Measurements from ENCODE around the gene PCBP3. TPM values are rescaled to one million over a fixed set of nuclear protein-coding genes. Genes with fewer than 3 reads are reported as not detected.
A peak's percentile ranks its signal among the peaks of the same experiment; 100 is the strongest.

PCBP3 gene
- total RNA-seq, 1 donor from 2014 or later = 7.6 TPM

DNA sequence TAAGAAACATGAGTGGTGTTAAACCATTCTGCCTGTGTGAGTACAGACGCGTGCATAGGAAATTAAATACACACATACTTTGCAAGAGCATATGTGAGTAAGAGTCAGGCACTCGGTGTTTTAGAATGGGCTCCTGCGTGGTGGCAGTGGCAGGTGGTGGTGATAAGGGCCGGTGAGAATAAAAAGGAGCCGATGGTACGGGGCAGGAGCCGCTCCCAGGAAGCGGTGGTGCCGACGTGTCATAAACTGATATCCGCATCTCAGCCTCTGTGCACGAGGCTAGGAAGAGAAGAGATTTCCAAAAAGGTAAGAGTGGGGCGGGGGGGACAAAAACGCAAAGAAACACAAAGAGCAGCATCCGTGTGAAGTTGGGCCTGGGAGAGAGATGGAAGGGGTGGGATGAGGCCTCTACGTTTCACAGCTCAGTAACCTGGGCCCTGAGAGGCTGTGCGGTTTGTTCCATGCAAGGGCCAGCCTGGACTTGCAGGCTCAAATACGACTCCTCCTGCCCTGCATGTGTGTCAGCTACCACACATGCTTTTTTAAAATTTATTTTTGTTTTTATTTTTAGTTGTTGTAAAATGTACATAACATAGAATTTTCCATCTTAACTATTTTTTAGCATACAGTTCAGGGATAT, 210.3 kb downstream of the PCBP3 start:
- H3K27ac Mint-ChIP-seq (ENCODE audit: unreplicated experiment) = no peak overlapping the region
- no peaks in the 10 kb centered on the region for H3K36me3 Mint-ChIP-seq (ENCODE audit: unreplicated experiment)
- H3K27me3 Mint-ChIP-seq (ENCODE audit: unreplicated experiment) = peaks cover 2% of the 10 kb centered on the region
- no peaks in the 10 kb centered on the region for H3K9me3 Mint-ChIP-seq (ENCODE audit: unreplicated experiment)
- TF ChIP-seq, protein P1, sequence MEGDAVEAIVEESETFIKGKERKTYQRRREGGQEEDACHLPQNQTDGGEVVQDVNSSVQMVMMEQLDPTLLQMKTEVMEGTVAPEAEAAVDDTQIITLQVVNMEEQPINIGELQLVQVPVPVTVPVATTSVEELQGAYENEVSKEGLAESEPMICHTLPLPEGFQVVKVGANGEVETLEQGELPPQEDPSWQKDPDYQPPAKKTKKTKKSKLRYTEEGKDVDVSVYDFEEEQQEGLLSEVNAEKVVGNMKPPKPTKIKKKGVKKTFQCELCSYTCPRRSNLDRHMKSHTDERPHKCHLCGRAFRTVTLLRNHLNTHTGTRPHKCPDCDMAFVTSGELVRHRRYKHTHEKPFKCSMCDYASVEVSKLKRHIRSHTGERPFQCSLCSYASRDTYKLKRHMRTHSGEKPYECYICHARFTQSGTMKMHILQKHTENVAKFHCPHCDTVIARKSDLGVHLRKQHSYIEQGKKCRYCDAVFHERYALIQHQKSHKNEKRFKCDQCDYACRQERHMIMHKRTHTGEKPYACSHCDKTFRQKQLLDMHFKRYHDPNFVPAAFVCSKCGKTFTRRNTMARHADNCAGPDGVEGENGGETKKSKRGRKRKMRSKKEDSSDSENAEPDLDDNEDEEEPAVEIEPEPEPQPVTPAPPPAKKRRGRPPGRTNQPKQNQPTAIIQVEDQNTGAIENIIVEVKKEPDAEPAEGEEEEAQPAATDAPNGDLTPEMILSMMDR (IDR thresholded peaks at IDR 0.05) = no peak
- H3K4me3 Mint-ChIP-seq (ENCODE audit: unreplicated experiment) = no peak overlapping the region
- H3K4me1 Mint-ChIP-seq (ENCODE audit: unreplicated experiment) = peaks cover 12% of the 10 kb centered on the region
- DNase-seq (ENCODE audit: extremely low spot score, unreplicated experiment) = no peak

DNA sequence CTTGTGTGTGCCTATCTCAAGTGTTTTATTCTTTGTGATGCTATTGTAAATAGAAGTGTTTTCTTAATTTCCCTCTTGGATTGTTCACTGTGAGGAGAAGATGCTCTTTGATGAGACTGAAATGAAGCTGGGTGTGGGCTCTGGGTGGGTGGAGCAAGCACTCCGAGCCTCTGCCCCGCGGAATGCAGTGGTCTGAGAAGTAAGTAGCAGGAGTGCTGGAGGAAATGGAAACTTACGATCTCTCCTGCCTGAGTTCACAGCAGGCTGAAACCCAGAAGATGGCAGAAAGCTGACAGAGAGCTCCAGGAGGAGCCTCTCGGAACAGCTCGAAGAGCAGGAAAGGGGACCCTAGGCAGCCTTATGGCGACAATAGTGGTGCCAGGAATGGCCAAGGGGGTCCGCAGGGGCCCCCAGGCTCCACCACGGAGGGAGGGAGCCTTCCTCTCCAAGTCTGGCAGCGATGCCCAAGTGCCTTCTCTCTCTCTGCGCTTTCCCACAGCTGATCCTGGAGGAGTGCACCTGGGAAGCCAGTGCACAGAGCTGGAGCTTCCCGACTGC, 211.2 kb downstream of the PCBP3 start:
- DNase-seq (ENCODE audit: extremely low spot score, unreplicated experiment) = no peak
- peaks cover 2% of the 10 kb centered on the region for H3K27me3 Mint-ChIP-seq (ENCODE audit: unreplicated experiment)
- H3K4me3 Mint-ChIP-seq (ENCODE audit: unreplicated experiment) = no peak overlapping the region
- H3K27ac Mint-ChIP-seq (ENCODE audit: unreplicated experiment) = peak overlapping the region; percentile 32
- TF ChIP-seq, protein P1 (IDR thresholded peaks at IDR 0.05) = no peak
- no peaks in the 10 kb centered on the region for H3K36me3 Mint-ChIP-seq (ENCODE audit: unreplicated experiment)
- peaks cover 12% of the 10 kb centered on the region for H3K4me1 Mint-ChIP-seq (ENCODE audit: unreplicated experiment)
- H3K9me3 Mint-ChIP-seq (ENCODE audit: unreplicated experiment) = no peaks in the 10 kb centered on the region

DNA sequence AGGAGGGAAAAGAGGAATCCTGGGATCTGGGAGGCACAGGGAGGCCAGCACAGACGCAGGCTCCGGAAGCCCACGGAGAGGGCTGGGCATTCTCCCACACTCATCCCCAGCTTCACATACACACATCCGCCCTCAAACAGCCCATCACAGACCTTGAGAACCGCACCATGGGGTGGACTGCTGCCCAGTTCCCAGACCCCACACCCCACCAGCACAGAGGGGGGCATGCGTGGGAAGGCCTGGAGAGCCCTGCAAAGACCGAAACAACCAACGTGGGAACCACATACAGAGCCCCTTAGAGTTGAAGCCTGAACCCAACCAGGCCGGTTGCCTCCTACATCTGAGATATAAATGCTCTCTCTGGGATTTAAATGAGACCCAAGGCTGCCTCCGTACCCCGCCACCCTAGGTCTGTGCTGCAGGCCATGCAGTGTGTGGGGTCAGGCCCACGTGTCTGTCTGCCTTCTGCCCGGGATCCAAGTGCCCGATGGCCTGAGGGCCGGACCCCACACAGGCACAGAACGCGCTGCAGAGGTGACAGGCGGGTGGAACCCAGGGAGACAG, 211.8 kb downstream of the PCBP3 start:
- Mint-ChIP-seq H3K9me3 (ENCODE audit: unreplicated experiment) (no peaks in the 10 kb centered on the region), H3K27me3 (ENCODE audit: unreplicated experiment) (peaks cover 2% of the 10 kb centered on the region), H3K36me3 (ENCODE audit: unreplicated experiment) (no peaks in the 10 kb centered on the region), H3K4me3 (ENCODE audit: unreplicated experiment) (no peak overlapping the region), H3K27ac (ENCODE audit: unreplicated experiment) (peak overlapping the region; percentile 32), H3K4me1 (ENCODE audit: unreplicated experiment) (peaks cover 12% of the 10 kb centered on the region)
- DNase-seq (ENCODE audit: extremely low spot score, unreplicated experiment) = no peak
- TF ChIP-seq, protein P1 (IDR thresholded peaks at IDR 0.05) = no peak

DNA sequence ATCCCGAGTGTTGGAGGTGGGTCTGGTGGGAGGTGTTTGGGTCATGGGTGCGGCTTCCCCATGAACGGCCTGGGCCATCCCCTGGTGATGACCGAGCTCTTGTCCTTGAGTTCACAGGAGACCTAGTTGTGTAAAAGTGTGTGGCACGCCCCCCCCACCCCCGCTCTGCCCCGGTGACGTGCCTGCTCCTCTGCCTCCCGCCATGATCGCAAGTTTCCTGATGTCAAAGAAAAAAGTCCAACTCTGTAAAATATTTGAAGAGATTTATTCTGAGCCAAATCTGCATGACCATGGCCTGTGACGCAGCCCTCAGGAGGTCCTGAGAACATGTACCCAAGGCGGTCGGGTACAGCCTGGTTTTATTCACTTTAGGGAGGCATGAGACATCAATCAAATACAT, 212.9 kb downstream of the PCBP3 start:
- Mint-ChIP-seq H3K27me3 (ENCODE audit: unreplicated experiment) (no peaks in the 10 kb centered on the region), H3K4me1 (ENCODE audit: unreplicated experiment) (peaks cover 12% of the 10 kb centered on the region), H3K27ac (ENCODE audit: unreplicated experiment) (no peak overlapping the region), H3K36me3 (ENCODE audit: unreplicated experiment) (no peaks in the 10 kb centered on the region), H3K9me3 (ENCODE audit: unreplicated experiment) (no peaks in the 10 kb centered on the region), H3K4me3 (ENCODE audit: unreplicated experiment) (no peak overlapping the region)
- TF ChIP-seq, protein P1 (IDR thresholded peaks at IDR 0.05) = no peak
- no peak for DNase-seq (ENCODE audit: extremely low spot score, unreplicated experiment)

DNA sequence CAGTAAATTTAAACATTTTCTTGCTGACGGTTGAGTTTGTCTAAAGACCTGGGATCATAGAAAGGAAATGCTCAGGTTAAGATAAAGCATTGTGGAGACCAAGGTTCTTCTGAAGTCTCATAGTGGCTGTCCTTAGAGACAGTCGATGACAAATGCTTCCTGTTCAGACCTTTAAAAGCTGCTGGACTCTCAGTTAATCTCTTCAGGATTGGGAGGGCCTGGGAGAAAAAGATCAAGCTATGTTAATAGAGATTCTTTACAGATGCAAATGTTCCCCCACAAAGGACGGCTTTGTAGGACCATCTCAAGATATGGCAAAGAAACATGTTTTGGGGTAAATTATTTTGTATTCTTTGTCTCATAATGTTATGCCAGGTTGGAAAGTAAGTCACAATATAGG, 213.4 kb downstream of the PCBP3 start:
- Mint-ChIP-seq H3K36me3 (ENCODE audit: unreplicated experiment) (no peaks in the 10 kb centered on the region), H3K9me3 (ENCODE audit: unreplicated experiment) (no peaks in the 10 kb centered on the region), H3K4me3 (ENCODE audit: unreplicated experiment) (no peak overlapping the region), H3K4me1 (ENCODE audit: unreplicated experiment) (peaks cover 12% of the 10 kb centered on the region), H3K27ac (ENCODE audit: unreplicated experiment) (no peak overlapping the region), H3K27me3 (ENCODE audit: unreplicated experiment) (no peaks in the 10 kb centered on the region)
- TF ChIP-seq, protein P1 (IDR thresholded peaks at IDR 0.05) = no peak
- no peak for DNase-seq (ENCODE audit: extremely low spot score, unreplicated experiment)
